Inflammatory macrophage treated with lipopolysaccharide for 1 hour (primary cell): ENCODE measurements around the gene ULK4.

ENCODE experiments used
- DNase-seq, 2 donors: peaks; one replicate each; pipeline ENCODE4 v3.0.0-alpha.2; 2020 to 2022

The ULK4 gene

GRCh38 chr3:41243183-41243582 lies 718.7 kb downstream of the ULK4 start:
- DNase-seq, result no peak

GRCh38 chr3:41241800-41242571 lies 719.9 kb downstream of the ULK4 start:
- no peak for DNase-seq

GRCh38 chr3:41241161-41241560 lies 720.7 kb downstream of the ULK4 start:
- DNase-seq, result no peak

GRCh38 chr3:41239587-41239986 lies 722.3 kb downstream of the ULK4 start:
- DNase-seq, result no peak

GRCh38 chr3:41237907-41238306 lies 724.0 kb downstream of the ULK4 start:
- DNase-seq, result no peak

GRCh38 chr3:41236228-41236627 lies 725.7 kb downstream of the ULK4 start:
- no peak for DNase-seq

DNA sequence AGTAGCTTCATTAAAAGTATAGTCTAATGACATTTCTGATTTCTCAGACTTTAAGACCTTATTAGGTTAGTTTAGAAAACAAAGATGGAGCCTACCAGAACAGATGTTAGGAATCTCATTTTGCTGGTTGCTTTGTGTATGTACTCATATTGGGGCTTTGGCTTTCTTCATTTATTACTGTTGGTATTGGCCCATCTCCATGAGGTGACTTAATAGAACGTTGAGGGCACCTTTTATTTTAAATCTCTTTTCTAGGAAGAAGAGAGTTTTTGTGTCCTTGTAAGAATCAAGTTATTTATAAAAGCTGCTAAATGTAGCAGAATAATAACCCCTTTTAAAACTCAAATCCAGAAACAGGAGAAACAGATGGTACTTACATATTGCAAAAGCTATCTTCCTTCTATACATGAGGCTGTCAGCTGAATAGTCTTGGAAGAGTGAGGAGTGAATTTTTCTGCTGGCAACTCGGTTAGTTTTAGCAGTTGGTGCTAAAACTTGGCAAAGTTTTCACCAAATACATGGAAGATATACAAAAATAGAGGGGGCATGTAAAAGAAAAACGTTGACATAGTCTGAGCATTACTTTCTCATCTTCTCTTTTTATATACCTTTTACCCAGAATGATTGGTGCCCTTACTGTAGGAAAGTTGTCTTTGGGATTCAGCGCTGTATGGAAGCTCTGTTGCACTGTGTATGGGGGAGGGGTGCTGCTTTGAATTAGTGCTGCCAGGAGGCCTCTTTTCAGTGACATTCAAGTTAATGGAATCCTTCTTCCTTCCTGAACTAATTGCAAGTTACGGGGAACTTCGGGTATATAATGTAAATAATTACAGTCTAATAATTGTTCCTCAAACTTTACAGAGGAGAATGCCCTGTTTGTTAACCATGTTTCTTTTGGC lies 726.8 kb downstream of the ULK4 start:
- no peak for DNase-seq

- no peak for DNase-seq
Observed at GRCh38 chr3:41224120-41224806, 737.6 kb downstream of the ULK4 start.

DNA sequence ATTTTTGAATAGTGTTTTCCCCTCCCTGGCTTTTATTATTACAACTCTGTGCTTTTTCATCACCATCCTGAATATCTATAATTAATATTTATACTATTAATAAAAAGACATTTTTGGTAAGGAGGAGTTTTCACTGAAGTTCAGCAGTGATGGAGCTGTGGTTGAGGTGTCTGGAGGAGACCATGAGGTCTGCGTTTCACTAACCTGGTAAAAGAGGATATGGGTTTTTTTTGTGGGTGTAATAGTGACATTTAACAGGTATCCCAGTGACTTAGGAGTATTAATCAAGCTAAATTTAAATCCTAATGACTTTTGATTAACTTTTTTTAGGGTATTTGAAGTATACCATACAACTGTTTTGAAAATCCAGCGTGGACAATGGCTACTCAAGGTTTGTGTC lies 738.2 kb downstream of the ULK4 start:
- no peak for DNase-seq

DNA sequence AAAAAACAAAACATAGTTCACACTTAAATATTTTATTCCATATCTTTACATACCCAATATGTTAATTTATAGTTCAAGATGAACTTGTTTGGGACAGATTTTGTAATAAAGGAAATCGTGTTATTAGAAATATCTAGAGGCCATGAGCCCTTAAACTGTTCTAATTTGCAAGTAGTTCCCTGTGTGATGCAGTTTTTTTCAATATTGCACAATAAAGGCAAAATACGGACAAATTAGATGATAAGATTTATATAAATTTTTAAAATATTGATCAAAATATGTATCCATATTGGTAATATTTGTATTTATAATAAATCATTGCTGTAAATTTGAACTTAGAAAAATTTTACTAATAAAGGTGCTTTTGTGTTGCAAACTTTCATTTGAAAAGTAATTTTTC lies 738.8 kb downstream of the ULK4 start:
- DNase-seq, result peak in 1 of 2 donors; percentile 40

DNA sequence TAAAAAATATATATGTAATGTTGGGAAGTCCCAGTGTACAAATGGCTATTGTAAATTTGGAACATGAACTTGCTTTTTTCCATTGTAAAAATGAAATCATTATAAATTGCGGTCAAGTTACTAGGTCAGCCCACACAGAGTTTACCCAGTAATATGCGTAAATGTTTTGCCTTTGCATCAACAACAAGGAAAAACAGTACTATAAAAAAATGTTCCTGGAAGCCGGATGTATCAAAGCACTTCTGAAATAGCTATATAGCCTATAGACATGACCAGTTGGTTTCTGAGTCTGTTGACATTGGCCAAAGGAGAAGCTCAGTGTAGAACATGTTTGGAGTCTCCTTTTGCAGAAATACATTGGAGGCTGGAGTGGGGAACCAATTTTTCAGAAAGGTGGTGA lies 739.4 kb downstream of the ULK4 start:
- peak in 1 of 2 donors; percentile 18 for DNase-seq

DNA sequence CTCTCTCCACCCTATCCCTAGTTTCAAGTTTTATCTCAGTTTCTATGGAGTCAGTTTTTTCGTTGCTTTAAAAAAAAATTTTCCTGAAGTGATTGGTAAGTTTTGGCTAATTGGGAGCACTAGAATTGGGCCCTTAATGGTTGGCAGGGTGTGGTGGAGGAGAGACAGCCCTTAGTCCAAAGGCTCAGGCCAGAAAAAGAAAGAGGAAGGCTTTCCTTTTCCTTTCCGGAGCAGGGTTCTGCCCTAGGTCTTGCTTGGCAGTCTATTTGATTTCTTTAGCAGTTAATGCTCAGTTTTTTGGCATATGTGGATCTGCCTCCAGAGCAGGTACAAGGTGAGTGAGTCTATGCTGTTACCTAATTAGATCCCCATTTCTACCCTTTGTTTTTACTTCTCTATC lies 739.9 kb downstream of the ULK4 start:
- no peak for DNase-seq

GRCh38 chr3:41220906-41221677 lies 740.8 kb downstream of the ULK4 start:
- no peak for DNase-seq

DNA sequence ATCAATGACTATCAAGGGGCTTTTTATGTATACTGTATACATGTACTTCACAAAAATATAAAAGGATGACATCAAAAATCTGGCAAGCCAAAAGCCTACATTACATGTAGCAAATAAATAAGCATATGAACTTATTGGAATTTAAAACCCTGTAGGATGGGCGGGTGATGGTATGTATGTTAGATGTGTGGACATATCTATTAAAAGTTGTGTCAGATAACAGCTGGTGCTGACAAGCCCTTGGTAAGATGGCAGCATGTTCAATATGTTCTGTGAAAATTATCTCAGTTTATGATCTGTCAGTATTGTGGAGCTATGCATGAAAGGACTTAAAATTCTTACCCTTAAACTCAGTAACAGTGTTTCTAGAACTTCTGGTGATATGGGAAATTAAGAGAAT lies 742.5 kb downstream of the ULK4 start:
- no peak for DNase-seq

DNA sequence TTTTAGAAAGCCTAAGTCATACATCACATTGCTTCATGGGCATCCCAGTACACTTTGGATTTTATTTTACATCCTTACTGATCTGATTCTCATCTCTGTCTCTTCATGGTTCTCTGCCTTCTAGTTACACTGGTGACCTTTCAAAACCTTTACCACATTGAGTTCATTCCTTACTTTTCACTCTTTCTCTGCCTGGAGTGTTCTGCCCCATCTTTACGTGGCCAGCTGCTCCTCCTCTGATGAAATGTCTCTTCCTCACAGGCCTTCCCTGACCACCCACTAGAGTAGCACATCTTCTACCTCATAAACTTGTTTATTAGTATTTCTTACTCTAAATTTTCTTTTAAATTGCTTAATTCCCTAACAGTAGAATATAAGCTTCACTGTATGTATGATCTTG lies 744.9 kb downstream of the ULK4 start:
- DNase-seq, result no peak

GRCh38 chr3:41216422-41216821 lies 745.5 kb downstream of the ULK4 start:
- DNase-seq, result no peak

DNA sequence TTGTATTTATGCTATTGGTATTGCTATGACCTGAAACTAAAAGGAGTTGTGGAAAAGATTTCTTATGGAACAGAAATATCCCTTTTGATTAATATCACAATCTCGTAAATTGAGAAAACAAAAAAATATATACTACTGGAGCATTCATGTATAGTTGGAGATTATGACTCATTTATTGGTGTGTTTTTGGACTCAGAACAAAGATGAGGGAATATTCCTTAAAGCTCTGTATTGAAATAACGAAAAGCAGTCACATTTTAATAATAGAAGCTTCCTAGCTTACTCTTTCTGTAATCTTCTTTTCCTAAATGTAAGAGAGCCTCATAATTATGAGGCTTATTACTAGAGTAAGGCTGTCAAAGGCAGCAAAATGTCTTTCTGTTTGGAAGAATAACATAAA lies 748.3 kb downstream of the ULK4 start:
- no peak for DNase-seq

- no peak for DNase-seq
Observed at GRCh38 chr3:41212088-41212487, 749.8 kb downstream of the ULK4 start.

- DNase-seq, result no peak
Observed at GRCh38 chr3:41210966-41211365, 750.9 kb downstream of the ULK4 start.

- no peak for DNase-seq
Observed at GRCh38 chr3:41209646-41210045, 752.3 kb downstream of the ULK4 start.

- DNase-seq, result no peak
Observed at GRCh38 chr3:41208507-41209220, 753.2 kb downstream of the ULK4 start.

- no peak for DNase-seq
Observed at GRCh38 chr3:41207355-41207754, 754.5 kb downstream of the ULK4 start.
